Transverse colon (tissue), 4 donors: ENCODE data around the gene KREMEN2. TPM values are rescaled to one million over a fixed set of nuclear protein-coding genes. Genes with fewer than 3 reads are reported as not detected.

Source experiments
- DNase-seq: peaks from one replicate; pipeline ENCODE4 v3.0.0-alpha.2; 2019
- H3K27ac ChIP-seq, 4 donors: fragments of 200-600 bp; sonication (generic); 2 replicates each; pipeline ENCODE4 v1.5.1; 2016 to 2018; ENCODE audit warnings: inconsistent platforms in 4 of 4
- H3K27me3 ChIP-seq: fragments of 200-600 bp; sonication (generic); 2 replicates; pipeline ENCODE4 v1.5.1; 2017; ENCODE audit warnings: inconsistent platforms
- H3K36me3 ChIP-seq, 4 donors: fragments of 200-600 bp; sonication (generic); 2 replicates each; pipeline ENCODE4 v1.5.1; 2017 to 2019; ENCODE audit warnings: inconsistent platforms in 4 of 4
- H3K4me1 ChIP-seq, 4 donors: fragments of 200-600 bp; sonication (generic); 2 replicates each; pipeline ENCODE4 v1.5.1; 2017 to 2020; ENCODE audit warnings: inconsistent platforms in 4 of 4
- H3K4me3 ChIP-seq, 4 donors: fragments of 200-600 bp; sonication (generic); 1 replicate in 1 of 4; 2 replicates in 3 of 4; pipeline versions ENCODE4 v1.5.1 to v1.6.1; 2017 to 2019; ENCODE audit warnings: inconsistent platforms in 4 of 4
- H3K9me3 ChIP-seq, 2 donors: fragments of 200-600 bp; sonication (generic); 2 replicates each; pipeline ENCODE4 v1.5.1; 2017 to 2019; ENCODE audit warnings: inconsistent platforms in 2 of 2
- EP300 ChIP-seq: sonication (generic); formaldehyde crosslinking; IDR thresholded peaks from one replicate; pipeline ENCODE4 v1.6.1; 2017; ENCODE audit warnings: antibody characterized with exemption, low read depth
- POLR2A ChIP-seq: fragments of 450-650 bp; IDR thresholded peaks from one replicate; pipeline ENCODE4 v1.6.1; 2016; ENCODE audit warnings: antibody characterized with exemption, mild to moderate bottlenecking, moderate library complexity
- POLR2AphosphoS5 ChIP-seq, 3 donors: sonication (generic); formaldehyde crosslinking; IDR thresholded peaks; one replicate each; pipeline ENCODE4 v1.6.1; 2016; ENCODE audit warnings: antibody characterized with exemption in 3 of 3
- WGBS, 2 donors: methylation state at CpG; one replicate each; pipeline ENCODE4 v1.1.5; 2018; ENCODE audit warnings: low coverage in 1 of 2; 5-methylcytosine and 5-hydroxymethylcytosine counted together
- in situ Hi-C, 4 donors: fragments of 200-750 bp; cut with MboI; loops; one replicate each; pipeline versions ENCODE4 v1.15.0 to v1.15.1; 2017; ENCODE audit warnings: low sequenced_read_pairs in 3 of 4, low pct_ligation_motif_present in 1 of 4, low pct_unique_long_range_greater_than_20kb in 1 of 4
- intact Hi-C: fragments of 100-400 bp; cut with DNase I; formaldehyde crosslinking; loops from one replicate; pipeline ENCODE4 v1.15.1; 2023; ENCODE audit warnings: low total_unique reads
- total RNA-seq, 4 donors: library from RNA; depleted of rRNA; stranded (reverse); fragments of >200 nt; gene quantifications; one replicate each; pipeline ENCODE4 v1.1.0, GENCODE V29; 2016
- TF ChIP-seq, protein P1 (sequence below), 5 experiments: fragments of 200-600 bp in 3 of 5; fragments of 450-650 bp in 2 of 5; sonication (generic) in 3 of 5; IDR thresholded peaks; 1 replicate in 2 of 5; 2 replicates in 3 of 5; pipeline ENCODE4 v1.5.1; 2016 to 2017; ENCODE audit warnings: antibody characterized with exemption in 5 of 5, inconsistent platforms in 3 of 5, mild to moderate bottlenecking in 2 of 5, moderate library complexity in 1 of 5

The KREMEN2 gene
- total RNA-seq, 4 donors from 2014 or later = 0.79 to 3.2 (median 1.1) TPM; not detected in 1

DNA sequence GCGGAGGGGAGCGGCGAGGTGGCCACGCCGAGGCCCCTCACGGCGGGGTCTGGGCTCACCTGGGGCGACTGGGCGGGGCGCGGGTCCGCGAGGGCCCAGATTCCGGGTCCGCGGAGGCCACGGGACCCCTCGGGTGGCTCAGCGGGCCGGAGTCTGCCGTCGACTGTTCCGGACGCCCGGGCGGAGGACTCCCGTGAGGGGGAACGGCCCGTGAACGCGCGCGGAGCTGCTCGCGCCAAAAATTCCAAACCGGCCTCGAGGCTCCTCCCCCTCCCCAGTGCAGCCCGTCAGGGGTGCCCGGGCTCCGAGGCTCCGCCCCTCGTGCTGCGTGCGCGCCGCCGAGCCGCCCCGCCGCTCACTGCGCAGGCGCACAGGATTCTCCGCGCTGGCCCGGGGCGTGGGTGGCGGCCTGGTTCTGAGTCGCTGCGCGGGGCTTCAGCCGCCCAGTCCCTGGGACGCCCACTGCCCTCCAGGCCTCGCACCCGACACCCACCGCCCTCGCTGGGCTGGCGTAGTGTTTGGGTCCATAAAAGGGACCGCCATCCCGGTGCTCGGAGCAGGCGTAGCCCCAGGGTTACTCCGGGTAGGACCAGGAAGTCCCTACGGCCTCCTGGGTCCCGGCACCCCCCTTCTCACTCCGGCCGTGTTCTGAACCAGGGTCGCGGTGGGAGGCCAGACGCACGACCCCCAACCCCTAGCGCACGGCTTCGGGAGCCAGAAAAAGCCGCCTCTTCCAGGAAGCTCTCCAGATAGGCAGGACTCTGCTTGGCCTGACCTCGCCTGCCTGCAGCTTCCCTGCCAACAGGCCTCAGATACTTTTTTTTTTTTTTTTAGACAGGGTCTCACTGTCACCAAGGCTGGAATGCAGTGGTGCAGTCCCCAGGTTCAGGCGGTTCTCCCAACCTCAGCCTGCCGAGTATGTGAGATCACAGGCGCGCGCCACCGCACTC, 16.4 kb downstream of the KREMEN2 start, which contains the start of gene PKMYT1:
PKMYT1 (minus strand) TSS at position 220 of the 950 bp plus-strand sequence. CDS start 789 bp downstream, outside the sequence.
- Histone ChIP-seq H3K4me3 (peak within 1 kb of the TSS; percentile 62 to 75 (median 73)), H3K9me3 (no peaks in the 10 kb centered on the region), H3K4me1 (peaks cover 4 to 36% (median 26%) of the 10 kb centered on the region in 4 donors), H3K36me3 (no peaks in the 10 kb centered on the region), H3K27ac (peak within 1 kb of the TSS; percentile 87 to 95 (median 90)), H3K27me3 (peaks cover 8% of the 10 kb centered on the region)
- intact Hi-C loops = loop anchor here (5.0 kb wide), 1 partner anchor 713 kb away; the partner anchor contains the start of gene RNPS1
- in situ Hi-C loops = no loop called here
- WGBS, 2 donors = 12% methylated on average over 42 of the region's 91 CpGs; no CpG with 5 or more reads in 1 of the 2 donors
- TF ChIP-seq EP300 (no peak), POLR2A (peak; percentile 97), POLR2AphosphoS5 (IDR thresholded peaks at IDR 0.05) (peak; percentile 92 to 99 (median 98))
- TF ChIP-seq, protein P1, sequence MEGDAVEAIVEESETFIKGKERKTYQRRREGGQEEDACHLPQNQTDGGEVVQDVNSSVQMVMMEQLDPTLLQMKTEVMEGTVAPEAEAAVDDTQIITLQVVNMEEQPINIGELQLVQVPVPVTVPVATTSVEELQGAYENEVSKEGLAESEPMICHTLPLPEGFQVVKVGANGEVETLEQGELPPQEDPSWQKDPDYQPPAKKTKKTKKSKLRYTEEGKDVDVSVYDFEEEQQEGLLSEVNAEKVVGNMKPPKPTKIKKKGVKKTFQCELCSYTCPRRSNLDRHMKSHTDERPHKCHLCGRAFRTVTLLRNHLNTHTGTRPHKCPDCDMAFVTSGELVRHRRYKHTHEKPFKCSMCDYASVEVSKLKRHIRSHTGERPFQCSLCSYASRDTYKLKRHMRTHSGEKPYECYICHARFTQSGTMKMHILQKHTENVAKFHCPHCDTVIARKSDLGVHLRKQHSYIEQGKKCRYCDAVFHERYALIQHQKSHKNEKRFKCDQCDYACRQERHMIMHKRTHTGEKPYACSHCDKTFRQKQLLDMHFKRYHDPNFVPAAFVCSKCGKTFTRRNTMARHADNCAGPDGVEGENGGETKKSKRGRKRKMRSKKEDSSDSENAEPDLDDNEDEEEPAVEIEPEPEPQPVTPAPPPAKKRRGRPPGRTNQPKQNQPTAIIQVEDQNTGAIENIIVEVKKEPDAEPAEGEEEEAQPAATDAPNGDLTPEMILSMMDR (IDR thresholded peaks at IDR 0.05) = no peak
- DNase-seq = peak; percentile 94

- Histone ChIP-seq H3K9me3 (no peaks in the 10 kb centered on the region), H3K27ac (peak overlapping the region in 3 of 4 donors; percentile 87 to 95 (median 90)), H3K4me3 (peak overlapping the region in 2 of 4 donors; percentile 62 to 74), H3K36me3 (no peaks in the 10 kb centered on the region), H3K27me3 (peaks cover 8% of the 10 kb centered on the region), H3K4me1 (peaks cover 4 to 36% (median 26%) of the 10 kb centered on the region in 4 donors)
- DNase-seq = no peak
- in situ Hi-C loops (no loop called here), intact Hi-C loops (loop anchor here (5.0 kb wide), 1 partner anchor 714 kb away; the partner anchor contains the start of gene RNPS1)
- WGBS, 2 donors = 58 to 71% methylated on average over 10 to 33 of the region's 33 CpGs
- TF ChIP-seq POLR2AphosphoS5 (IDR thresholded peaks at IDR 0.05) (no peak), EP300 (no peak), POLR2A (no peak)
- TF ChIP-seq, protein P1 (IDR thresholded peaks at IDR 0.05) = no peak
These were observed 17.3 kb downstream of the KREMEN2 start for GRCh38 chr16:2981177-2981898.

DNA sequence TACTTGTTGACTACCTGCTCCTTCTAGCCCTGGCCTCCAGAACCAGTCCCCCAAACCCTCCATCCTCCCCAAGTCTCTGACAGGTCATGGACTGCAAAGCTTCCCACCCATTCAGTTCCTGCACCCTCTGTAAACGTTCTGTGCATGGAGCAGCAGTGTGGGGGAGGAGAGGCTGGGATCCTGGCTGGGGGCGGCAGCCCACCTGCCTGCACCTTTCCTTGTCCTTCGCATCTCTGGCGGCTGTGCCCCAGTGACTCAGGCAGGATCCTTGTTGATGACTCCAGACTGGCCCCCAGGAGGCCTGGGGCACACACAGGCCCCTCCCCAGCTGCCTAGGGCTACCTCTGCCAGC, 17.8 kb downstream of the KREMEN2 start:
- no peak overlapping the region for H3K27ac ChIP-seq
- H3K9me3 ChIP-seq = no peaks in the 10 kb centered on the region
- no peak overlapping the region for H3K4me3 ChIP-seq
- TF ChIP-seq POLR2A = no peak
- TF ChIP-seq POLR2AphosphoS5 (IDR thresholded peaks at IDR 0.05) = no peak
- TF ChIP-seq, protein P1 (IDR thresholded peaks at IDR 0.05) = no peak
- no peak for TF ChIP-seq EP300
- in situ Hi-C loops = no loop called here
- intact Hi-C loops = loop anchor here (5.0 kb wide), 1 partner anchor 715 kb away; the partner anchor contains the start of gene RNPS1
- no peaks in the 10 kb centered on the region for H3K36me3 ChIP-seq
- 41 to 79% methylated on average over 2 to 4 of the region's 4 CpGs for WGBS, 2 donors
- H3K4me1 ChIP-seq = peaks cover 4 to 36% (median 26%) of the 10 kb centered on the region in 4 donors
- H3K27me3 ChIP-seq = peaks cover 8% of the 10 kb centered on the region
- no peak for DNase-seq
